ENCODE results near the gene PBX1. TPM values are rescaled to one million over a fixed set of nuclear protein-coding genes. Genes with fewer than 3 reads are reported as not detected.

The PBX1 gene
- polyA plus RNA-seq, 1 donor (not counting 4 experiments of a cell fraction or from before 2014, with no cell fraction given): 2.2 TPM

DNA sequence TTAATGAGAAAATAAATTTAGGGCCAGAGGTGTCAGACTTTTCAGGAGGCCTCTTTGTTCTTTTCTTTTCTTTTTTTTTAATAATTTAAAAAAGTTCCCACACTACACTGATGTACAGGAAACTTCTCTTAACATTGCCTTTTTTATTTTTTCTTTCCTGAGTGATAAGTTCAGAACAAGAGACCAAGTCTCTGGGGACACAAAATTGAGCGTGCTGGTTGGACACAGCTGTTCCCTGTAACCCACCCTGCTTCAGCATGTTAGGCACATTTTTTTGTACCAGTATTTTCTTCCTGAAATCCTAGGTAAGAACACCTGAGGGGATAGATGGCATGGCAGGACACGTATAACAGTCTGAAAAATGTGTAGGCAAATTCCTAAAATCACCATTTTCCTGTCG lies 50.1 kb downstream of the PBX1 start:
- FAIRE-seq: no peak
- Histone ChIP-seq H2AFZ (ENCODE audit: control insufficient read depth, low read length) (no peak overlapping the region), H3K9me3 (ENCODE audit: control insufficient read depth, low read depth, low read length) (no peaks in the 10 kb centered on the region), H3K9me1 (ENCODE audit: control insufficient read depth, extremely low read depth, insufficient read depth, low read length) (no peaks in the 10 kb centered on the region), H3K4me2 (ENCODE audit: control insufficient read depth, extremely low read depth, insufficient read depth, low read depth, low read length) (no peak overlapping the region), H3K4me3 (ENCODE audit: control insufficient read depth in 2 of 3, extremely low read depth in 1 of 3, insufficient read depth in 2 of 3, low read depth in 1 of 3, low read length in 3 of 3) (no peak overlapping the region), H4K20me1 (ENCODE audit: control insufficient read depth, extremely low read depth, insufficient read depth, low read length) (no peaks in the 10 kb centered on the region), H3K4me1 (ENCODE audit: control insufficient read depth, extremely low read depth, insufficient read depth, low read length) (peaks cover 27% of the 10 kb centered on the region), H3K27me3 (ENCODE audit: control insufficient read depth, extremely low read depth, insufficient read depth, low read length) (no peaks in the 10 kb centered on the region), H3K9ac (ENCODE audit: control insufficient read depth, extremely low read depth, insufficient read depth, low read length) (no peak overlapping the region), H3K36me3 (ENCODE audit: control insufficient read depth in 2 of 2, extremely low read depth in 1 of 2, insufficient read depth in 2 of 2, low read length in 2 of 2) (no peaks in the 10 kb centered on the region), H3K79me2 (ENCODE audit: control insufficient read depth, insufficient read depth, low read length) (no peaks in the 10 kb centered on the region), H3K27ac (ENCODE audit: control insufficient read depth, insufficient read depth, low read length) (no peak overlapping the region)
- TF ChIP-seq, protein P1, sequence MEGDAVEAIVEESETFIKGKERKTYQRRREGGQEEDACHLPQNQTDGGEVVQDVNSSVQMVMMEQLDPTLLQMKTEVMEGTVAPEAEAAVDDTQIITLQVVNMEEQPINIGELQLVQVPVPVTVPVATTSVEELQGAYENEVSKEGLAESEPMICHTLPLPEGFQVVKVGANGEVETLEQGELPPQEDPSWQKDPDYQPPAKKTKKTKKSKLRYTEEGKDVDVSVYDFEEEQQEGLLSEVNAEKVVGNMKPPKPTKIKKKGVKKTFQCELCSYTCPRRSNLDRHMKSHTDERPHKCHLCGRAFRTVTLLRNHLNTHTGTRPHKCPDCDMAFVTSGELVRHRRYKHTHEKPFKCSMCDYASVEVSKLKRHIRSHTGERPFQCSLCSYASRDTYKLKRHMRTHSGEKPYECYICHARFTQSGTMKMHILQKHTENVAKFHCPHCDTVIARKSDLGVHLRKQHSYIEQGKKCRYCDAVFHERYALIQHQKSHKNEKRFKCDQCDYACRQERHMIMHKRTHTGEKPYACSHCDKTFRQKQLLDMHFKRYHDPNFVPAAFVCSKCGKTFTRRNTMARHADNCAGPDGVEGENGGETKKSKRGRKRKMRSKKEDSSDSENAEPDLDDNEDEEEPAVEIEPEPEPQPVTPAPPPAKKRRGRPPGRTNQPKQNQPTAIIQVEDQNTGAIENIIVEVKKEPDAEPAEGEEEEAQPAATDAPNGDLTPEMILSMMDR (optimal IDR thresholded peaks at IDR 0.05 in 1 of 3, IDR thresholded peaks at IDR 0.05 in 1 of 3, conservative IDR thresholded peaks at IDR 0.05 in 1 of 3; ENCODE audit: extremely low read depth in 1 of 3, insufficient read depth in 2 of 3, low read length in 3 of 3): no peak
- no peak for TF ChIP-seq EZH2 (IDR thresholded peaks at IDR 0.05; ENCODE audit: low read length)
- dilution Hi-C loops (cut with MboI; ENCODE audit: extremely low pct_ligation_motif_present, low sequenced_read_pairs): no loop called here
- no peak for DNase-seq (ENCODE audit: low read depth, low spot score)

DNA sequence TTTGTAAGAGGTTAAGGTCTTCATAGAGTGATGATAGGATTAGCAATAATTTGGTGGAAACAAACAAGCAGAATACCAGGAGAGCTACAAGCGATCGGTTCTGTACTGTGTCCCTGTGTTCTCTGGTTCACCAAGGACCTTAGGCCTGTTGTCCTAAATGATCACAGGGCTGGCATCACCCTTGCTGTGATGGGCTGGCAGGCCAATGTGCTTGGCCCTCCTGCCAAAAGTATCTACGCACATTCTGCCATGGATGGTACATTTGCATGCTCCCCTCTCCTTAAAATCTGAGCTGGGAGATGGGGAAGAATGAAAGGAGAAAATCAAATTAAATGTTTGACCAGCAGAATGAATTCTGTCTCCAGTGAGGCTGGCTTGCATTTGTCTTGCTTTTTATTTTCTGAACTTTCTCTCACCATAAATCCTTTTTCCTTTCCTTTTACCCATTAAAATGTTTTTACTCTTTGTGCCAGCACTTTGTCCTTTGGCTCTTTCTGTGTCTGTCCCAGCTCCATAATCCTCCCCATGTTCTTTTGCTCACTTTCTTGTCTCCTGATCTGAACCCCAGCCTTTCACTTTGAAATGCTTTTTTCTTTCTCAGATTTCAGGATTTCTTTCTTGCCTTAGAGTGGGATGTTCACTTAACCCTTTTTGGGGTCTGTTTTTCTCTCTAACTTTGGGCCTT lies 51.7 kb downstream of the PBX1 start:
- no peaks in the 10 kb centered on the region for H3K27me3 ChIP-seq (ENCODE audit: control insufficient read depth, extremely low read depth, insufficient read depth, low read length)
- H3K9ac ChIP-seq (ENCODE audit: control insufficient read depth, extremely low read depth, insufficient read depth, low read length): no peak overlapping the region
- dilution Hi-C loops (cut with MboI; ENCODE audit: extremely low pct_ligation_motif_present, low sequenced_read_pairs): no loop called here
- H4K20me1 ChIP-seq (ENCODE audit: control insufficient read depth, extremely low read depth, insufficient read depth, low read length): no peaks in the 10 kb centered on the region
- H3K36me3 ChIP-seq (ENCODE audit: control insufficient read depth in 2 of 2, extremely low read depth in 1 of 2, insufficient read depth in 2 of 2, low read length in 2 of 2): no peaks in the 10 kb centered on the region
- H3K9me1 ChIP-seq (ENCODE audit: control insufficient read depth, extremely low read depth, insufficient read depth, low read length): no peaks in the 10 kb centered on the region
- TF ChIP-seq, protein P1 (optimal IDR thresholded peaks at IDR 0.05 in 1 of 3, IDR thresholded peaks at IDR 0.05 in 1 of 3, conservative IDR thresholded peaks at IDR 0.05 in 1 of 3; ENCODE audit: extremely low read depth in 1 of 3, insufficient read depth in 2 of 3, low read length in 3 of 3): no peak
- TF ChIP-seq EZH2 (IDR thresholded peaks at IDR 0.05; ENCODE audit: low read length): no peak
- H3K4me3 ChIP-seq (ENCODE audit: control insufficient read depth in 2 of 3, extremely low read depth in 1 of 3, insufficient read depth in 2 of 3, low read depth in 1 of 3, low read length in 3 of 3): no peak overlapping the region
- H3K9me3 ChIP-seq (ENCODE audit: control insufficient read depth, low read depth, low read length): no peaks in the 10 kb centered on the region
- H3K4me1 ChIP-seq (ENCODE audit: control insufficient read depth, extremely low read depth, insufficient read depth, low read length): peaks cover 27% of the 10 kb centered on the region
- no peak overlapping the region for H2AFZ ChIP-seq (ENCODE audit: control insufficient read depth, low read length)
- H3K27ac ChIP-seq (ENCODE audit: control insufficient read depth, insufficient read depth, low read length): no peak overlapping the region
- H3K79me2 ChIP-seq (ENCODE audit: control insufficient read depth, insufficient read depth, low read length): no peaks in the 10 kb centered on the region
- no peak overlapping the region for H3K4me2 ChIP-seq (ENCODE audit: control insufficient read depth, extremely low read depth, insufficient read depth, low read depth, low read length)
- no peak for FAIRE-seq
- no peak for DNase-seq (ENCODE audit: low read depth, low spot score)
